H1 (cell line): ENCODE measurements around the gene BOLA1. TPM values are rescaled to one million over a fixed set of nuclear protein-coding genes. Genes with fewer than 3 reads are reported as not detected.

Experiments
- ASH2L ChIP-seq: fragments of 200-600, 300-600 bp; sonication (generic); IDR thresholded peaks from one replicate; pipeline ENCODE4 v1.7.1; 2017; ENCODE audit warnings: low read length
- ATF2 ChIP-seq: IDR thresholded peaks from 2 replicates; pipeline ENCODE4 v1.6.1; 2012; ENCODE audit warnings: low read length, inconsistent platforms
- BRCA1 ChIP-seq: IDR thresholded peaks from 2 replicates; pipeline ENCODE4 v1.6.1; 2012; ENCODE audit warnings: low read depth, low read length, improper control_type of control experiment
- CBX5 ChIP-seq: fragments of 300-800, 300-1000 bp; sonication (generic); IDR thresholded peaks from 2 replicates; pipeline ENCODE4 v1.7.1; 2016; ENCODE audit warnings: antibody characterized with exemption, low read length, low read depth
- CREB1 ChIP-seq: IDR thresholded peaks from 2 replicates; pipeline ENCODE4 v1.6.1; 2012; ENCODE audit warnings: inconsistent platforms
- CTBP2 ChIP-seq: IDR thresholded peaks from 2 replicates; pipeline ENCODE4 v1.7.0; 2011; ENCODE audit warnings: borderline replicate concordance, mild to moderate bottlenecking, moderate library complexity, mixed read lengths, low read length; ENCODE audit not compliant: insufficient read depth, insufficient read length
- EZH2 ChIP-seq: fragments of 200-600 bp; sonication (generic); IDR thresholded peaks from 2 replicates; pipeline ENCODE4 v1.7.1; 2012; ENCODE audit warnings: low read depth, mild to moderate bottlenecking, moderate library complexity, low read length, inconsistent platforms; ENCODE audit not compliant: severe bottlenecking
- HDAC2 ChIP-seq, 2 experiments: fragments of 300-600 bp in 1 of 2; sonication (generic) in 1 of 2; IDR thresholded peaks; 2 replicates each; pipeline ENCODE4 v1.6.1; 2011 to 2012; ENCODE audit warnings: low read depth in 2 of 2, low read length in 2 of 2, mild to moderate bottlenecking in 2 of 2, moderate library complexity in 2 of 2, borderline replicate concordance in 1 of 2, inconsistent platforms in 1 of 2
- HDAC6 ChIP-seq: IDR thresholded peaks from one replicate; pipeline ENCODE4 v1.7.1; 2012; ENCODE audit warnings: low read depth, mild to moderate bottlenecking, inconsistent platforms, low read length, moderate library complexity
- POU5F1 ChIP-seq: IDR thresholded peaks from 2 replicates; pipeline ENCODE4 v1.6.1; 2011; ENCODE audit warnings: low read depth, mild to moderate bottlenecking, low read length, moderate library complexity
- RAD21 ChIP-seq, 2 experiments: IDR thresholded peaks in 1 of 2; conservative IDR thresholded peaks in 1 of 2; 2 replicates each; pipeline ENCODE4 v1.6.1; 2011; ENCODE audit warnings: low read depth in 2 of 2, low read length in 2 of 2, improper control_type of control experiment in 1 of 2, inconsistent platforms in 1 of 2, mild to moderate bottlenecking in 1 of 2, moderate library complexity in 1 of 2
- RBBP5 ChIP-seq: IDR thresholded peaks from 2 replicates; pipeline ENCODE4 v1.7.1; 2012; ENCODE audit warnings: low read depth, mild to moderate bottlenecking, inconsistent platforms, low read length, moderate library complexity, borderline replicate concordance
- RNF2 ChIP-seq: fragments of 200-900, 300-1000 bp; sonication (generic); IDR thresholded peaks from 2 replicates; pipeline ENCODE4 v1.7.1; 2016; ENCODE audit warnings: borderline replicate concordance, low read depth, mild to moderate bottlenecking, antibody characterized with exemption, low read length; ENCODE audit not compliant: poor library complexity, severe bottlenecking; ENCODE audit errors: missing control alignments
- SAP30 ChIP-seq: fragments of 300-600 bp; sonication (generic); IDR thresholded peaks from 2 replicates; pipeline ENCODE4 v1.7.1; 2012; ENCODE audit warnings: low read length, moderate library complexity, mild to moderate bottlenecking, inconsistent platforms; ENCODE audit not compliant: insufficient read depth, insufficient replicate concordance
- SIX5 ChIP-seq: IDR thresholded peaks from 2 replicates; pipeline ENCODE4 v1.6.1; 2011; ENCODE audit warnings: mild to moderate bottlenecking, low read depth, low read length
- SP1 ChIP-seq: IDR thresholded peaks from 2 replicates; pipeline ENCODE4 v1.6.1; 2011; ENCODE audit warnings: low read depth, low read length
- TEAD4 ChIP-seq: IDR thresholded peaks from 2 replicates; pipeline ENCODE4 v1.6.1; 2012; ENCODE audit warnings: low read depth, low read length, inconsistent platforms, mixed read lengths
- YY1 ChIP-seq: IDR thresholded peaks from 2 replicates; pipeline ENCODE4 v1.6.1; 2011; ENCODE audit warnings: low read depth, mild to moderate bottlenecking, low read length
- polyA plus RNA-seq, 7 experiments: library from polyadenylated mRNA; depleted of rRNA in 3 of 7; stranded (reverse) in 5 of 7; unstranded in 2 of 7; fragments of >200 nt in 5 of 7; fragments of 200-250 nt in 2 of 7; gene quantifications; 1 replicate in 5 of 7; 2 replicates in 1 of 7; 4 replicates in 1 of 7; pipeline versions ENCODE4 v1.2.1 to v1.2.3, GENCODE V29; 2011 to 2013; ENCODE audit warnings: missing spikeins in 2 of 7, mixed read lengths in 2 of 7
- total RNA-seq: library from RNA; stranded (reverse); fragmentation: NEBNext Ultra II Directional; extraction: Animal tissue kit (Norgen Biotek cat#: 25700); gene quantifications from 2 replicates; pipeline ENCODE4 v1.2.1, GENCODE V29; 2021

The BOLA1 gene
- total and polyA plus RNA-seq, 2 of the 8 experiments (the other 6 are each of a cell fraction or from before 2014, with no cell fraction given) = 8.1 to 15.4 TPM

DNA sequence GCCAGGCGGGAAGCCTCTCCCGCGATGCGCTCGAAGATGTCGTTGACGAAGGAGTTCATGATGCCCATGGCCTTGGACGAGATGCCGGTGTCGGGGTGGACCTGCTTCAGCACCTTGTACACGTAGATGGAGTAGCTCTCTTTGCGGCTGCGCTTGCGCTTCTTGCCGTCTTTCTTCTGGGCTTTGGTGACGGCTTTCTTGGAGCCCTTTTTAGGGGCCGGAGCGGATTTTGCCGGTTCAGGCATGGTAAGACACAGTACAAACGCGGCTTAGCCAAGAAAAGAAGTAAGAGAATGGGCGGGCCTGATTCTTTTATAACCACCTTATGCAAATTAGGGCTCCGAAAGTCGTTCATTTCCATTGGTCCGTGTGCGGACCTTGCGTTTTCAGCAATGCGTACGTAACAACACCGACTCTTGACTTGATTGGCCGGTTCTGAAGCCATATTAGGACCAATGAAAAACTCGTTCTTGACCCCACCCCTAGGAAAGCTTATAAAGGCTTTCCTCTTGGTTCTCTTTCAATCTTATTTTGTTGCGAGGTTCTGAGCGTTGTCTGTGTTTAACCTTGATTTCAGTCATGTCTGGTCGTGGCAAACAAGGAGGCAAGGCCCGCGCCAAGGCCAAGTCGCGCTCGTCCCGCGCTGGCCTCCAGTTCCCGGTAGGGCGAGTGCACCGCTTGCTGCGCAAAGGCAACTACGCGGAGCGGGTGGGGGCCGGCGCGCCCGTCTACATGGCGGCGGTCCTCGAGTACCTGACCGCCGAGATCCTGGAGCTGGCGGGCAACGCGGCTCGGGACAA, 12.8 kb upstream of the BOLA1 start (continued):
- TF ChIP-seq ASH2L = no peak
- no peak for TF ChIP-seq EZH2
- no peak for TF ChIP-seq CBX5
- TF ChIP-seq RBBP5 = no peak
- TF ChIP-seq SAP30 = no peak
- TF ChIP-seq SIX5 = no peak
- TF ChIP-seq HDAC6 = no peak
- TF ChIP-seq HDAC2 (IDR thresholded peaks at IDR 0.05; ENCODE audit: borderline replicate concordance in 1 of 2, low read depth in 2 of 2, low read length in 2 of 2) = no peak
- TF ChIP-seq TEAD4 = no peak
- TF ChIP-seq YY1 = no peak
- no peak for TF ChIP-seq RNF2
- TF ChIP-seq SP1 = peak; percentile 98
- TF ChIP-seq CTBP2 = no peak
- peak; percentile 71 for TF ChIP-seq CREB1
- TF ChIP-seq POU5F1 = 0 out of 2 replicates have a peak, but pooled peaks have one; percentile 37
- TF ChIP-seq BRCA1 = no peak
- no peak for TF ChIP-seq RAD21 (IDR thresholded peaks at IDR 0.05 in 1 of 2, conservative IDR thresholded peaks at IDR 0.05 in 1 of 2; ENCODE audit: low read depth in 2 of 2, low read length in 2 of 2)
- TF ChIP-seq ATF2 = no peak; the same call in 1 of the 2 replicates
